SK-N-DZ (cell line): ENCODE data around the gene SYT1.

Experiments used
- DNase-seq: peaks from one replicate; pipeline ENCODE4 v3.0.0-alpha.2; 2015; ENCODE audit warnings: low spot score

Gene SYT1

GRCh38 chr12:79294590-79294989, 430.0 kb downstream of the SYT1 start:
- DNase-seq: no peak

- no peak for DNase-seq
These were observed 431.0 kb downstream of the SYT1 start for GRCh38 chr12:79295572-79295971.

GRCh38 chr12:79296133-79296532, 431.6 kb downstream of the SYT1 start:
- DNase-seq: no peak

GRCh38 chr12:79296871-79297270, 432.3 kb downstream of the SYT1 start:
- no peak for DNase-seq

GRCh38 chr12:79298506-79298905, 433.9 kb downstream of the SYT1 start:
- no peak for DNase-seq

- no peak for DNase-seq
These were observed 435.0 kb downstream of the SYT1 start for GRCh38 chr12:79299447-79300198.

- DNase-seq: no peak
These were observed 435.6 kb downstream of the SYT1 start for GRCh38 chr12:79300199-79300568.

- no peak for DNase-seq
These were observed 436.6 kb downstream of the SYT1 start for GRCh38 chr12:79301181-79301580.

- no peak for DNase-seq
These were observed 437.7 kb downstream of the SYT1 start for GRCh38 chr12:79302162-79302814.

- no peak for DNase-seq
These were observed 442.8 kb downstream of the SYT1 start for GRCh38 chr12:79307340-79307739.

GRCh38 chr12:79309039-79309438, 444.5 kb downstream of the SYT1 start:
- DNase-seq: no peak

GRCh38 chr12:79317179-79317847, 452.7 kb downstream of the SYT1 start:
- no peak for DNase-seq

GRCh38 chr12:79322905-79323304, 458.3 kb downstream of the SYT1 start:
- no peak for DNase-seq

- no peak for DNase-seq
These were observed 460.0 kb downstream of the SYT1 start for GRCh38 chr12:79324571-79324970.

- DNase-seq: no peak
These were observed 461.6 kb downstream of the SYT1 start for GRCh38 chr12:79326222-79326621.

- DNase-seq: no peak
These were observed 462.1 kb downstream of the SYT1 start for GRCh38 chr12:79326663-79327062.

GRCh38 chr12:79327465-79327864, 462.9 kb downstream of the SYT1 start:
- no peak for DNase-seq

- DNase-seq: no peak
These were observed 465.4 kb downstream of the SYT1 start for GRCh38 chr12:79329933-79330332.

GRCh38 chr12:79331870-79332269, 467.3 kb downstream of the SYT1 start:
- no peak for DNase-seq

- no peak for DNase-seq
These were observed 468.6 kb downstream of the SYT1 start for GRCh38 chr12:79333144-79333543.

- DNase-seq: no peak
These were observed 473.2 kb downstream of the SYT1 start for GRCh38 chr12:79337662-79338290.
